Panc1 (cell line): ENCODE data around the gene AKT1S1. TPM values are rescaled to one million over a fixed set of nuclear protein-coding genes. Genes with fewer than 3 reads are reported as not detected.

Experiments
- ATAC-seq: fragments of 200-7000 bp; cut with Tn5 transposase; 2 replicates; pipeline ENCODE4 v1.9.1; 2020; ENCODE audit warnings: mild to moderate bottlenecking, moderate library complexity
- BruUV-seq: library from RNA; stranded (reverse); fragments of 400-500 nt; replicated peaks from 2 replicates; lab custom pipeline; 2021; lab: Mats Ljungman, UMichigan
- CTCF ChIA-PET: fragments of 300-600 bp; sonication (Branson Sonifier 250); formaldehyde crosslinking; loops from one replicate; lab custom pipeline; 2022; ENCODE audit warnings: antibody characterized with exemption; lab: Charles Lee
- POLR2A ChIA-PET: fragments of 300-600 bp; sonication (Branson Sonifier 250); formaldehyde crosslinking; loops from one replicate; lab custom pipeline; 2022; ENCODE audit warnings: antibody characterized with exemption; lab: Charles Lee
- DNase-seq: peaks from one replicate; pipeline ENCODE4 v3.0.0-alpha.2; 2010; ENCODE audit warnings: low read depth, low spot score
- H3K27ac ChIP-seq: 2 replicates; pipeline ENCODE4 v1.5.1; 2011; ENCODE audit warnings: mild to moderate bottlenecking, low read length, inconsistent platforms
- H3K27me3 ChIP-seq: fragments of 200-500 bp; sonication (Bioruptor generic); 2 replicates; pipeline ENCODE4 v1.6.0; 2014; ENCODE audit warnings: low read length, inconsistent platforms; ENCODE audit not compliant: control insufficient read depth, insufficient read depth
- H3K36me3 ChIP-seq: fragments of 200-500 bp; sonication (Bioruptor generic); 2 replicates; pipeline ENCODE4 v1.5.1; 2014; ENCODE audit warnings: inconsistent platforms, mild to moderate bottlenecking, low read length, moderate library complexity; ENCODE audit not compliant: control insufficient read depth, insufficient read depth
- H3K4me1 ChIP-seq: 2 replicates; pipeline ENCODE4 v1.5.1; 2011; ENCODE audit warnings: inconsistent platforms, mild to moderate bottlenecking, low read length, moderate library complexity; ENCODE audit not compliant: control insufficient read depth, insufficient read depth
- H3K4me3 ChIP-seq, 2 experiments: 2 replicates each; pipeline ENCODE4 v1.5.1; 2011 to 2012; ENCODE audit warnings: low read depth in 2 of 2, low read length in 2 of 2, mild to moderate bottlenecking in 2 of 2, inconsistent platforms in 1 of 2, moderate library complexity in 1 of 2
- H3K9me3 ChIP-seq: fragments of 200-500 bp; sonication (Bioruptor generic); 2 replicates; pipeline ENCODE4 v1.5.1; 2014; ENCODE audit warnings: low read depth, mild to moderate bottlenecking, inconsistent platforms, low read length, moderate library complexity; ENCODE audit not compliant: control insufficient read depth, insufficient read depth
- POLR2AphosphoS5 ChIP-seq: IDR thresholded peaks from 2 replicates; pipeline ENCODE4 v1.6.1; 2012; ENCODE audit warnings: mild to moderate bottlenecking, low read depth, low read length, moderate library complexity
- REST ChIP-seq, 2 experiments: IDR thresholded peaks; 2 replicates each; pipeline ENCODE4 v1.6.1; 2011 to 2012; ENCODE audit warnings: low read depth in 2 of 2, control low read depth in 1 of 2, low read length in 1 of 2, mild to moderate bottlenecking in 1 of 2, moderate library complexity in 1 of 2; ENCODE audit not compliant: insufficient read depth in 1 of 2
- SIN3A ChIP-seq: IDR thresholded peaks from 2 replicates; pipeline ENCODE4 v1.6.1; 2012; ENCODE audit warnings: low read depth, mild to moderate bottlenecking, low read length, moderate library complexity, borderline replicate concordance; ENCODE audit not compliant: insufficient read depth
- TCF7L2 ChIP-seq: IDR thresholded peaks from 2 replicates; pipeline ENCODE4 v1.6.1; 2011; ENCODE audit warnings: mild to moderate bottlenecking, low read depth, low read length, inconsistent platforms
- in situ Hi-C: cut with HindIII; loops from 2 replicates; pipeline ENCODE4 v1.10.0; 2016; ENCODE audit warnings: low sequenced_read_pairs, low pct_unique_long_range_greater_than_20kb
- intact Hi-C: fragments of 100-400 bp; cut with micrococcal nuclease; formaldehyde crosslinking; loops from one replicate; pipeline ENCODE4 v1.10.0; 2022; ENCODE audit not compliant: unreplicated experiment
- total RNA-seq: library from RNA; stranded (reverse); gene quantifications from one replicate; pipeline ENCODE4 v1.2.1, GENCODE V29; 2021; ENCODE audit not compliant: unreplicated experiment
- TF ChIP-seq, protein P1 (sequence below): fragments of 450-650 bp; IDR thresholded peaks from 2 replicates; pipeline ENCODE4 v1.5.1; 2017; ENCODE audit warnings: mild to moderate bottlenecking

Gene AKT1S1
- total RNA-seq, 1 experiment from 2014 or later: 92.8 TPM

GRCh38 chr19:49908480-49909420 is 31.6 kb upstream of the AKT1S1 start:
- CTCF ChIA-PET: no interaction called here
- H3K9me3 ChIP-seq: no peaks in the 10 kb centered on the region
- H3K36me3 ChIP-seq: no peaks in the 10 kb centered on the region; the same call in 1 of the 2 replicates
- in situ Hi-C loops (no loop called here), intact Hi-C loops (no loop called here)
- no peak overlapping the region for H3K27ac ChIP-seq
- H3K4me3 ChIP-seq: no peak overlapping the region
- no peaks in the 10 kb centered on the region for H3K4me1 ChIP-seq
- no peak for TF ChIP-seq TCF7L2
- TF ChIP-seq POLR2AphosphoS5: no peak
- no peak for TF ChIP-seq SIN3A
- TF ChIP-seq, protein P1, sequence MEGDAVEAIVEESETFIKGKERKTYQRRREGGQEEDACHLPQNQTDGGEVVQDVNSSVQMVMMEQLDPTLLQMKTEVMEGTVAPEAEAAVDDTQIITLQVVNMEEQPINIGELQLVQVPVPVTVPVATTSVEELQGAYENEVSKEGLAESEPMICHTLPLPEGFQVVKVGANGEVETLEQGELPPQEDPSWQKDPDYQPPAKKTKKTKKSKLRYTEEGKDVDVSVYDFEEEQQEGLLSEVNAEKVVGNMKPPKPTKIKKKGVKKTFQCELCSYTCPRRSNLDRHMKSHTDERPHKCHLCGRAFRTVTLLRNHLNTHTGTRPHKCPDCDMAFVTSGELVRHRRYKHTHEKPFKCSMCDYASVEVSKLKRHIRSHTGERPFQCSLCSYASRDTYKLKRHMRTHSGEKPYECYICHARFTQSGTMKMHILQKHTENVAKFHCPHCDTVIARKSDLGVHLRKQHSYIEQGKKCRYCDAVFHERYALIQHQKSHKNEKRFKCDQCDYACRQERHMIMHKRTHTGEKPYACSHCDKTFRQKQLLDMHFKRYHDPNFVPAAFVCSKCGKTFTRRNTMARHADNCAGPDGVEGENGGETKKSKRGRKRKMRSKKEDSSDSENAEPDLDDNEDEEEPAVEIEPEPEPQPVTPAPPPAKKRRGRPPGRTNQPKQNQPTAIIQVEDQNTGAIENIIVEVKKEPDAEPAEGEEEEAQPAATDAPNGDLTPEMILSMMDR: no peak
- TF ChIP-seq REST (IDR thresholded peaks at IDR 0.05; ENCODE audit: insufficient read depth in 1 of 2, low read depth in 2 of 2, low read length in 1 of 2): no peak
- no TSS peak for BruUV-seq
- POLR2A ChIA-PET: no interaction called here
- no peaks in the 10 kb centered on the region for H3K27me3 ChIP-seq
- ATAC-seq: no peak
- no peak for DNase-seq

DNA sequence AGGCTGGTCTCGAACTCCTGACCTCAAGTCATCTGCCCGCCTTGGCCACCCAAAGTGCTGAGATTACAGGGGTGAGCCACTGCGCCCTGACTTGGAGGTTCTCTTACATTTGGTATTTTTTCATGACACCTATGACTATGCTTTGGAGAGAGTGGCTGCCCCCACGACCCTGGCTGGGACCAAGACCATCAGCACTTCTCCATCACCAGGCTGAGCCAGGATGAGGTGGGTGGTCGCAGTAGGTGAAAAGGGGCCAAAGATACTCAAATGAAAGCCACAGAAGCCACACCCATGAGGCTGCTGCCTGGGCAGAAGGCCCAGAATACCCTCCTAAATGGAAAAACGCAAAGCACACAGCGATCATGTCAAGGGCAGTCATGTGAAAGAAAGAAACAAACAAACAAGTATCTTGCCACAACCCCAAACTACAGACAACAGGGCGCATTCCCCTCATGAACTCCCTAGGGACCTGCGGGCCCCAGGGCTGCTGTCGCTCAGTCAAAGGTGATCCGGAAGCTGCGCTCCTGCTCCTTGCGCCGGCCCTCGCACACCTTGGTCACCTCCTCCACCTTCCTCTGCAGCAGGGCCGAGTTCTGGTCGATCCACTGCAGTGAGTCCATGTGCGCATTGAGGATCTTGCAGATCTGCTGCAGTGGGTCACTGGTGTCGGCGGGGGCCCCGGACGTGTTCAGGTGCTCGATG is 30.7 kb upstream of the AKT1S1 start:
- H3K4me3 ChIP-seq: no peak overlapping the region
- POLR2A ChIA-PET: no interaction called here
- BruUV-seq: no TSS peak
- no peaks in the 10 kb centered on the region; the same call in 1 of the 2 replicates for H3K36me3 ChIP-seq
- no peaks in the 10 kb centered on the region for H3K4me1 ChIP-seq
- intact Hi-C loops (no loop called here), in situ Hi-C loops (no loop called here)
- no peak for DNase-seq
- CTCF ChIA-PET: no interaction called here
- TF ChIP-seq SIN3A (no peak), REST (IDR thresholded peaks at IDR 0.05; ENCODE audit: insufficient read depth in 1 of 2, low read depth in 2 of 2, low read length in 1 of 2) (no peak), POLR2AphosphoS5 (no peak), TCF7L2 (no peak)
- TF ChIP-seq, protein P1: no peak
- H3K9me3 ChIP-seq: no peaks in the 10 kb centered on the region
- H3K27me3 ChIP-seq: no peaks in the 10 kb centered on the region
- no peak for ATAC-seq
- H3K27ac ChIP-seq: no peak overlapping the region
